Measurements from ENCODE around the gene HMGN5. TPM values are rescaled to one million over a fixed set of nuclear protein-coding genes. Genes with fewer than 3 reads are reported as not detected.

Gene HMGN5
- total and polyA plus RNA-seq, 11 donors: 0.56 to 8.8 (median 2.5) TPM

DNA sequence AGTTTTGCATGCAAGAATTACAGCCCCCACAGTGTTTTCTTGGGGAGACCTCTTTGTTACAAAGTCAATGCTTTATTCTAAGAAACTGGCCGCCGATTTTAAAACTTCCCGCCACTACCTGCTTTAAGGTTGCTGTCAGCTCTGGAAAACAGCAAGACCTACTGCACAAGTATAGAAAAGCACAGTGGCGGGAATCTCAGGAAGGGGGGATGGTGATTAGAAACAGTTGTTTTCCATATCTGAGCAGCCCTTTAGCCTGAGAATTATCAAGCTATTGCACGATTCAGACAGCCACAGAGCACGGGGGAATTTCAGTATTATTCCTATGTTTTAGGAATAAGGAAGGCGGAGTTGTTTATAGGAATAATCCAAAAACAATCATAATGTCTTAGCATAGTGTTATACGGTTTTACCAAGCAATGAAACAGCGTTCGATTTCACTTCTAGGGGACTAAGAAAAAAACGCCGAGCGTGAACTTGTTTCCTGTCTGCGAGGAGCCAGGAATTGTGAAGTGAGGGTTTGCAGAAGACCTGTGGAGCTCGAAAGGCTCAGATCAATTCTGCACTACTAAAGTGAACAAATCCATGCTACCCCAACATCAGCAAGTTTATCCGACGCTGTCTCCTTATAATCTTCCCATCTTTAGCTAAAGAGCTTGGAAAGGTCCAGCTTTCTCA lies 81.3 kb downstream of the HMGN5 start:
- ATAC-seq (no peak), DNase-seq (no peak)
- Histone ChIP-seq H3K4me3 (peak overlapping the region; percentile 23 to 73 (median 54)), H3K4me1 (peaks cover 0 to 7% (median 0%) of the 10 kb centered on the region in 12 donors), H3K27me3 (peaks cover 0 to 22% (median 0%) of the 10 kb centered on the region in 9 donors), H3K9me3 (no peaks in the 10 kb centered on the region), H3K36me3 (no peaks in the 10 kb centered on the region), H3K27ac (peak overlapping the region in 5 of 12 donors; percentile 23 to 66 (median 46))
- intact Hi-C loops (cut with DNase I): loop anchor here in 2 of 10 donors (2.0 to 10.0 kb wide), 3 partner anchors 257 to 312 kb away; partner anchors contain the start of gene BRWD3 (in 1 of the 2)
- TF ChIP-seq, protein P1, sequence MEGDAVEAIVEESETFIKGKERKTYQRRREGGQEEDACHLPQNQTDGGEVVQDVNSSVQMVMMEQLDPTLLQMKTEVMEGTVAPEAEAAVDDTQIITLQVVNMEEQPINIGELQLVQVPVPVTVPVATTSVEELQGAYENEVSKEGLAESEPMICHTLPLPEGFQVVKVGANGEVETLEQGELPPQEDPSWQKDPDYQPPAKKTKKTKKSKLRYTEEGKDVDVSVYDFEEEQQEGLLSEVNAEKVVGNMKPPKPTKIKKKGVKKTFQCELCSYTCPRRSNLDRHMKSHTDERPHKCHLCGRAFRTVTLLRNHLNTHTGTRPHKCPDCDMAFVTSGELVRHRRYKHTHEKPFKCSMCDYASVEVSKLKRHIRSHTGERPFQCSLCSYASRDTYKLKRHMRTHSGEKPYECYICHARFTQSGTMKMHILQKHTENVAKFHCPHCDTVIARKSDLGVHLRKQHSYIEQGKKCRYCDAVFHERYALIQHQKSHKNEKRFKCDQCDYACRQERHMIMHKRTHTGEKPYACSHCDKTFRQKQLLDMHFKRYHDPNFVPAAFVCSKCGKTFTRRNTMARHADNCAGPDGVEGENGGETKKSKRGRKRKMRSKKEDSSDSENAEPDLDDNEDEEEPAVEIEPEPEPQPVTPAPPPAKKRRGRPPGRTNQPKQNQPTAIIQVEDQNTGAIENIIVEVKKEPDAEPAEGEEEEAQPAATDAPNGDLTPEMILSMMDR (IDR thresholded peaks at IDR 0.05): no peak
- TF ChIP-seq POLR2A (IDR thresholded peaks at IDR 0.05): no peak
- WGBS, 4 donors: 0 to 36% (median 16%) methylated on average over 17 of the region's 17 CpGs

DNA sequence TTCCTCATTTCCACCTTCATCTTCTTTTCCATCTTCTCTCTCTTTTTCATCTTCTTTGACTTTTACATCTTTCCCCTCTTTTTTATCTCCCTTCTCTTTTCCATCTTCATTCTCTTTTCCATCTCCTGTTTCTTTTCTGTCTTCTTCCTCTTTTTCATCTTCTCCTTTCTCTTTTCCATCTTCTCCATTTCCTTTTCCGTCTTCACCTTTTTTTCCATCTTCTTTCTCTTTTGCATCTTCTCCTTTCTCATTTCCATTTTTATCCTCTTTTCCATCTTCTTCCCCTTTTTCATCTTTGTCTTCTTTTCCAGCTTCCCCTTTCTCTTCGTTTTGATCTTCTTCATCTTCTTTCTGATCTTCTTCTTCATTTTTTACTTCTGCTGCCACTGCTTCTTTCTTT lies 87.0 kb downstream of the HMGN5 start:
- no peaks in the 10 kb centered on the region for H3K27me3 ChIP-seq
- 56 to 85% (median 70%) methylated on average over 2 of the region's 2 CpGs for WGBS, 4 donors
- DNase-seq (no peak), ATAC-seq (no peak)
- H3K27ac ChIP-seq: no peak overlapping the region
- no peak overlapping the region for H3K4me3 ChIP-seq
- no peak for TF ChIP-seq POLR2A (IDR thresholded peaks at IDR 0.05)
- TF ChIP-seq, protein P1 (IDR thresholded peaks at IDR 0.05): no peak
- intact Hi-C loops (cut with DNase I): no loop called here
- no peaks in the 10 kb centered on the region for H3K9me3 ChIP-seq
- peaks cover 0 to 4% (median 0%) of the 10 kb centered on the region in 12 donors for H3K4me1 ChIP-seq
- no peaks in the 10 kb centered on the region for H3K36me3 ChIP-seq

DNA sequence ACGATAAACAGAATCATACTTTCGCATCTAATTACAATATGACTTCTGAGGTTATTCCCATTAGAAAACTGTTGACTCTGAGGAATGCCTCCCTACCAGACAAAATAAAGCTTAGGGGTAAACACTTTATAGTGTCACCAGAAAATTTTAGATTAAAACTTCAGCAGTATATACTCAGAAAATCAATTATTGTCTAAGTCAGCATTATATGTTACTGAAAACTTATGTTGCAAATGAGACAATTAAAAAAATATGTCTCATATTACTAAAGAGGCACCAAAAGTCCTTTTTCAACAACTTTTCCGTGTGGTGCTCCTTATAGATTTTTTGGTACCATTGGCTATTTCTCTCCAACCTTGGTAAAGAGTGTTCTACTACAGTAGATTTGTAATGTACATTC lies 91.4 kb downstream of the HMGN5 start:
- Histone ChIP-seq H3K9me3 (no peaks in the 10 kb centered on the region), H3K4me3 (no peak overlapping the region), H3K27ac (no peak overlapping the region), H3K36me3 (no peaks in the 10 kb centered on the region), H3K27me3 (no peaks in the 10 kb centered on the region), H3K4me1 (no peaks in the 10 kb centered on the region)
- no peak for ATAC-seq
- no peak for DNase-seq
- 76 to 93% (median 86%) methylated on average over 3 of the region's 3 CpGs for WGBS, 4 donors
- TF ChIP-seq, protein P1 (IDR thresholded peaks at IDR 0.05): no peak
- intact Hi-C loops (cut with DNase I): no loop called here

DNA sequence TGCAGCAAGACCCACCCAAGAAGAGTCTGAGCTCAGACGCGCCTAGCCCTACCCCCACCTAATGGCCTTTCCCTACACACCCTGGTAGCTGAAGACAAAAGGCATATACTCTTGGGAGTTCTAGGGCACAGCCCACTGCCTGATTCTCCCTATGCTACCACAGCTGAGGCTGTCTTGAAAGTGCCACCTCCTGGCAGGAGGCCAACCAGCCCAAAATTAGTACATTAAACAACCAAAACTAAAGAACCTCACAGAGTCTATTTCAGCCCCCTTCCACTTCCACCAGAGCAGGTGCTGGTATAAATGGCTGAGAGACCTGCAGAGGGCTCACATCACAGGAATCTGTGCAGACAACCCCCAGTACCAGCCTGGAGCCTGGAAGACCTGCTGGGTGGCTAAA lies 119.1 kb downstream of the HMGN5 start:
- Histone ChIP-seq H3K27me3 (no peaks in the 10 kb centered on the region), H3K4me3 (no peak overlapping the region), H3K4me1 (no peaks in the 10 kb centered on the region), H3K36me3 (no peaks in the 10 kb centered on the region), H3K9me3 (peaks cover 0 to 8% (median 0%) of the 10 kb centered on the region in 12 donors), H3K27ac (no peak overlapping the region)
- intact Hi-C loops (cut with DNase I): no loop called here
- TF ChIP-seq, protein P1 (IDR thresholded peaks at IDR 0.05): no peak
- no peak for TF ChIP-seq POLR2A (IDR thresholded peaks at IDR 0.05)
- DNase-seq (no peak), ATAC-seq (no peak)
- 91 to 96% (median 96%) methylated on average over 2 of the region's 2 CpGs for WGBS, 4 donors

Other genes starting within 250 kb of the HMGN5 start
- 10 to 100 TPM; 16.4 to 96.1 (median 26.9) TPM for gene SH3BGRL, start 189 bp upstream of the HMGN5 start, total RNA-seq
- gene SH3BGRL, start 189 bp upstream of the HMGN5 start, polyA plus RNA-seq: 10 to 100 TPM; 16.7 to 21.8 TPM

Data from heart left ventricle (tissue), 16 donors.